HG03280 (cell line): ENCODE data around the gene PRLHR.

Experiments
- ATAC-seq: cut with Tn5 transposase; IDR thresholded peaks from one replicate; pipeline ENCODE4 v1.9.1; 2021; ENCODE audit warnings: mild to moderate bottlenecking, moderate library complexity; ENCODE audit not compliant: unreplicated experiment

PRLHR gene

DNA sequence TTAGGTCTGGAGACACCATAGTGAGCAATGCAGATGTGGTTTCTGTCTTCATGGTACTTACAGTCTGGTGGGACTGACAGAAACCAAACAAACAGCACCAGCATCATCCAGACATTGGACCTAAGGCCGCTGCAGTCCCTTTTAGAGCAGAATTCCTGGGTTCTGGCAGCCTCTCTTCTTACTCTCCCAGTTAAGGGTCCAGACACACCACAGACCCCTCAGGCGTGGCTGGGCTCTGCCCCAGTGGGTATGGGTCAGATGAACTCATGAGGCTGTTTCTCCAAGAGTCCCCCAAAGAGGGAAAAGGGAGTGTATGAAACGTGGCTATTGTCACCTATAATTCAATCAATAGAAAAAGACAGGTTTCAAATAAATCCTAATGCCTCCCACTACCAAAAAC, 31.3 kb downstream of the PRLHR start:
- ATAC-seq: no peak

DNA sequence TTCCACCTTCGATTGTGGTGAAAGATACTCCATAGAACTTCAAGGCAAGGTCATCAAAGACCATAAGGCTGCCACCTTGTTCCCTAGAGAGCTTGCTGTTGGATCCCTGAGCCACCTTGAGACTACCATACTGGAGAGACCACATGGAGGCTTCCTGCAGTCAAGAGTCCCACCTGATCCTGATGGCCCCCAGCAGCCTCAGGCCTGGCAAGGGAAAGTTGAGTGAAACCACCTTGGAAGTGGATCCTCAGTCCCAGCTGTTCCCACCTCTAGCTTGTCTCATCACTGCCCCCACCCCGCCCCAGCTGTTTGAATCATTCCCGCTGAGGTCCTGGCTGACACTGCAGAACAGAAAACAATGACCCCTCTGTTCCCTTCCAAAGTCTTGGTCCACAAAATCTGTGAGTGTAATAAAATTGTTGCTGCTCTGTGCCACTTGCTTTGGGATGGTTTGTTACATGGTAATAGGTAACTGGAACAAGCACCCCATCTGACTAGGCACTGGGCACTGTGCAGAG, 32.0 kb downstream of the PRLHR start:
- no peak for ATAC-seq

GRCh38 chr10:118562851-118563250, 32.6 kb downstream of the PRLHR start:
- no peak for ATAC-seq

GRCh38 chr10:118557946-118558345, 37.5 kb downstream of the PRLHR start:
- no peak for ATAC-seq

DNA sequence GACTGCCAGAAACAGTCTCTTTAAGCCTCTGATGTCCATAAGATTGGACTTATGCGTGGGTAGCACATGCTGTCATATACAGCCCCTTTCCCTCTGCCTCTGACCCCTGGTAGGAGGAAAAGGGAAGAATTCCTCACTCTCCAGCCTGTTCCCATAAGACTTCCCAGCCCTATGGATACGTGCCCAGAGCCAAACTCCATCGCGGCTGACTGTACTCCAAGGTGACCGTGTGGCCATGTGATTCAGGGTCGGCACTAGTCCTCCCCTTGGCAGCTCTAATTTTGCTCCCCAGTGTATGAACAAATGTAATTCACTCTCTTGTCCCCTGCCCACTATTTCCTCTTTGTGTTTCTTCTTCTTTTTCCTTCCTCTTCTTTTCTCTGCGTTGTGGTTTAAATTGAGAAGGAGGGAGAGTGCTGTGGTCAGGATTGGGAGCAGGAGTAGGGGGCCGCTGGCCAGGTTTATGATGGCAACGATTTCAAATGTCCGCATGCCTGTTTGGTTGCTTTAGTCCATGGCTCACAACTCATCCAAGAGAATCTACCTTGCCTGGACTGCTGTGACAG, 43.8 kb downstream of the PRLHR start:
- no peak for ATAC-seq

DNA sequence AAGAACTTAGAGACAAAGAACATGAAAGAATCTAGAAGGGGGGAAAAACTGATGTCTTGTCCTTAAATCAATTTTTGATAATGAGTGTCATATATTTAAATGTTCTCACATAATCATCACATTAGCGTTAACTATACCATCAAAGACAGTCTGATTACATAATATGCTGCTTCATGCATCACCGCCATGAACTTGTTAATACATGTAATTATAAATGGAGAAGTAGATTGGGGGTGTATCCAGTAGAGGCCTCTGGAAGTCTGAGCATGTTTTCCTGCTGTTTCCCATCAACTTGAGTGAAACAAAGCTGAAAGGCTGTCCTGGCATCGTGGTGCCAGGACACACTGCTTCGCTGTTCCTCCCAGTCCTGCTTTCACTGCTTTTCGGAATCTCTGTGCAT, 48.2 kb downstream of the PRLHR start:
- ATAC-seq: no peak

DNA sequence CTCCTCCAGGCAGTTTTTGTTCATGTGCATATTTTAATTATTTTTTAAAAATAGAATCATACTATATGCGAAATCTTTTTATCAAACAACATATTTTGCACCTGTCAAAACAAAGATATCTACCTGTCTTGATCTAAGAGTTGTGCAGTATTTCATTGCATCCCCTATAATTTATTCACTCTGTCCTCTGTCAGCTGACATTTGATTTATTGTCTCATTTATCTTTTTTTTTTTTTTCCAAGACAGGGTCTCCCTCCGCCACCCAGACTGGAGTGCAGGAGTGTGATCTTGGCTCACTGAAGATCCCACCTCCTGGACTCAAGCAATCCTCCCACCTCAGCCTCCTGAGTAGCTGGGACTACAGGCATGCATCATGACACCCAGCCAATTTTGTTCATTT, 49.0 kb downstream of the PRLHR start:
- ATAC-seq: no peak

GRCh38 chr10:118545381-118545780, 50.1 kb downstream of the PRLHR start:
- ATAC-seq: no peak

DNA sequence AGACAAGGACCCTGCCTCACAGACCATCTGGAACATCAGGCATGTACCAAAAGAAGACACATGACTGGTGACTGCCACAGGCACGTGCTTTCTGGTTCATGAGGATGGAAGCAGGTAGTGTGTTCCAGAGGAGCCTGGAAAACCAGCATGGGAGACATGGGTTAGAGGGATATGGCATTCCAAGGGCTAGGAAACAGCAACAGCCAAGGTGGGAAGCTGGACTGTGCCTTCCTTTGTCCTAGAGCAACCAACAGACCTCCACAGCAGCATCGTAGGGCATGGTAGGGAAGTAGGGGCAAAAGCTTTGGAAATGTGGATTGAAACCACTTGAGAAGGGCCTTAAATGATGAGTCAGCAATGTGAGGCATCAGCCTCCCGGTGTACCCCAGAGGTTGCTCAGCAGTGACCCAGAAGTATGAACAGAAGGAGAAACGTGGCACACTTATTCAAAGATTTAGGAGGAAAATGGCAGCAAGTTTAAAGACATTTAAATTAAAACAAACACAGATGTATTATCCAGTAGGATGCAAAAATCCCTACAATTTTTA, 51.0 kb downstream of the PRLHR start:
- ATAC-seq: no peak

GRCh38 chr10:118543714-118544400, 51.6 kb downstream of the PRLHR start:
- ATAC-seq: peak; percentile 58

GRCh38 chr10:118542745-118543144, 52.7 kb downstream of the PRLHR start:
- ATAC-seq: no peak

DNA sequence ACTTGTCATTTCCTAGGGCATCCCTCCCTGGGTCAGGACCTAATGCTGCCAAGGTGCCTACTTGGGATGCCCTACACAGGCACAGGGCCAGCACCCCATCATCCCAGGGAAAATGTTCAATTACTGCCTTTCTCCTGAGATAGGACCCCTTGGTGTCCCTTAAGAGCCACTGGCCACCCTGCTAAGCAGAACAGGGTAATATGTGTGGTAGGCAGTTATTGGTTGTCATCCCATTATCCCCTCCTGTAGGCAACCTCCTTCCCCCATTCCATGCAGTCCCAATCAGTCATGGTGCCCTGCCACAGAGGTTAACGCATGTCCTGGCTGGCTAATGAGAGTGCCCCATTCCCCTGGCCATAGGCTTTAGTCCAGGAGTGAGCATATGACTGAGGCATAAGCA, 53.2 kb downstream of the PRLHR start:
- ATAC-seq: no peak

DNA sequence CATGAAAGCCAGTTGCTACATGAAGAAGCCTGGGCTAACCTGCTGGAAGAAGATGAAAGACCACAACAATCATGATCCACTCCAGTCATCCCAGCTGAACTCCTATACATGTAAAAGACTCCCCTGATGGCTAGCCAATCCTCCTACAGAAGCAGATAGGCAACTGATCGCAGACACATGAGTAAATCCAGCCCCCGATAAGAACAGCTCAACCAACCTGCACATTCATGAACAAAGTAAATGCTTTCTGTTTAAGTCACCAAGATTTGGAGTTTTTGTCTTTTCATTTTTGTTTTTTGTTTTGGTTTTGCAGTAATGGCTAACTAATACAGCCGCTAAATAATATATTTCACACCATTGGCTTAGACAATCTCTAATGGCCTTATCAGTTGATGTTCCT, 53.7 kb downstream of the PRLHR start:
- no peak for ATAC-seq
